Measurements from ENCODE around the gene DLG5.
"Not testable (repeated sequence)": the region's sequence is repeated elsewhere in the genome, so short reads cannot be mapped to it uniquely, and the experiment has no call there.

DNA sequence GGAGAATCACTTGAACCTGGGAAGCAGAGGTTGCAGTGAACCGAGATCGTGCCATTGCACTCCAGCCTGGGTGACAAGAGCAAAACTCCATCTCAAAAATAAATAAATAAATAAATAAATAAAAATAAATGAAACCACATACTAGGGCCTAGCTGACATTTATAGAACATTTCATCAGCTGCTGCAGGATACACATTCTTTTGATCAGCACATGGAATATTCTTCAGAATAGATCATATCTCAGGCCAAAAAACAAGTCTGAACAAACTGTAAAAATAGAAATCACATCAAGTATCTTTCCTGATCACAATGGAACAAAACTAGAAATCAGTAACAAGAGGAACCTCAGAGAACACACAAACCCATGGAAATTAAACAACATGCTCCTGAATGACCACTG, 168.1 kb downstream of the DLG5 start:
- TF ChIP-seq, protein P1, sequence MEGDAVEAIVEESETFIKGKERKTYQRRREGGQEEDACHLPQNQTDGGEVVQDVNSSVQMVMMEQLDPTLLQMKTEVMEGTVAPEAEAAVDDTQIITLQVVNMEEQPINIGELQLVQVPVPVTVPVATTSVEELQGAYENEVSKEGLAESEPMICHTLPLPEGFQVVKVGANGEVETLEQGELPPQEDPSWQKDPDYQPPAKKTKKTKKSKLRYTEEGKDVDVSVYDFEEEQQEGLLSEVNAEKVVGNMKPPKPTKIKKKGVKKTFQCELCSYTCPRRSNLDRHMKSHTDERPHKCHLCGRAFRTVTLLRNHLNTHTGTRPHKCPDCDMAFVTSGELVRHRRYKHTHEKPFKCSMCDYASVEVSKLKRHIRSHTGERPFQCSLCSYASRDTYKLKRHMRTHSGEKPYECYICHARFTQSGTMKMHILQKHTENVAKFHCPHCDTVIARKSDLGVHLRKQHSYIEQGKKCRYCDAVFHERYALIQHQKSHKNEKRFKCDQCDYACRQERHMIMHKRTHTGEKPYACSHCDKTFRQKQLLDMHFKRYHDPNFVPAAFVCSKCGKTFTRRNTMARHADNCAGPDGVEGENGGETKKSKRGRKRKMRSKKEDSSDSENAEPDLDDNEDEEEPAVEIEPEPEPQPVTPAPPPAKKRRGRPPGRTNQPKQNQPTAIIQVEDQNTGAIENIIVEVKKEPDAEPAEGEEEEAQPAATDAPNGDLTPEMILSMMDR (IDR thresholded peaks at IDR 0.05 in 2 of 3, conservative IDR thresholded peaks at IDR 0.05 in 1 of 3; ENCODE audit: control insufficient read depth in 2 of 3, extremely low read depth in 1 of 3, insufficient read depth in 1 of 3, low read depth in 3 of 3, low read length in 3 of 3): not testable (repeated sequence)
- not testable (repeated sequence) for TF ChIP-seq TAF1 (IDR thresholded peaks at IDR 0.05; ENCODE audit: borderline replicate concordance, low read depth, low read length); FOXK2 (IDR thresholded peaks at IDR 0.05); FOS (IDR thresholded peaks at IDR 0.05; ENCODE audit: borderline replicate concordance, extremely low read depth, insufficient read length); RCOR1 (conservative IDR thresholded peaks at IDR 0.05; ENCODE audit: low read depth, low read length); REST (IDR thresholded peaks at IDR 0.05; ENCODE audit: low read depth, low read length)
